ENCODE results near the gene IGFBP5. TPM values are rescaled to one million over a fixed set of nuclear protein-coding genes. Genes with fewer than 3 reads are reported as not detected.

The IGFBP5 gene
- total and polyA plus RNA-seq, 4 donors: 2.3 to 43.4 (median 14.4) TPM

DNA sequence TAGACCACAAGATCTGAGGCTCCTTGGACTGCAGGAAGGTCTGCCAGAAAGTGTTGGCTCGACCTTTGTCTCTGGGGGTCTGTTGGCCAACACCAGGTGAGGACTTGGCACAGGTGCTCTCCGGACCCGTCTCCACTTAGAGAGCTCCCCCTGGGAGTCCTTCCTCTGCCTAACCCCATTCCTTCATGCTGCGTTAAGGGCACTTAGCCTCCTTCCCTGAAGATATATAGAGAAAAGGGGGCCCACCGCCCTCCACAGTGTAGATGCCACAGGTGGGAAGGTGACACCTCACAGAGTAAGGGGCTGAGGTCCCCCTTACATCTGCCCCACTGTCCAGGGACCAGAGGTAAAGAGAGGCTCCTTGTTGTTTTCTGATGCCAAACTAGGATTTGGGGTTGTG, 8.2 kb downstream of the IGFBP5 start (continued):
- TF ChIP-seq, protein P1, sequence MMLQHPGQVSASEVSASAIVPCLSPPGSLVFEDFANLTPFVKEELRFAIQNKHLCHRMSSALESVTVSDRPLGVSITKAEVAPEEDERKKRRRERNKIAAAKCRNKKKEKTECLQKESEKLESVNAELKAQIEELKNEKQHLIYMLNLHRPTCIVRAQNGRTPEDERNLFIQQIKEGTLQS (IDR thresholded peaks at IDR 0.05): no peak
- TF ChIP-seq ZBTB33 (IDR thresholded peaks at IDR 0.05) (no peak), FOXA2 (IDR thresholded peaks at IDR 0.05) (no peak)

GRCh38 chr2:216685327-216685875, 9.9 kb downstream of the IGFBP5 start:
- no peak overlapping the region for H3K4me3 ChIP-seq (ENCODE audit: low read depth in 1 of 3, low read length in 3 of 3)
- no peaks in the 10 kb centered on the region for H3K36me3 ChIP-seq (ENCODE audit: control insufficient read depth in 4 of 4, insufficient read depth in 3 of 4, low read depth in 1 of 4, low read length in 3 of 4)
- H3K27me3 ChIP-seq (ENCODE audit: control insufficient read depth in 4 of 4, insufficient read depth in 4 of 4, low read length in 3 of 4): no peaks in the 10 kb centered on the region
- H3K4me1 ChIP-seq (ENCODE audit: control insufficient read depth in 4 of 4, insufficient read depth in 4 of 4, low read length in 3 of 4): peaks cover 0 to 2% (median 0%) of the 10 kb centered on the region in 4 donors
- 94% methylated on average over 5 of the region's 5 CpGs for WGBS
- TF ChIP-seq FOXA2 (IDR thresholded peaks at IDR 0.05): no peak
- no peak for TF ChIP-seq SP1 (IDR thresholded peaks at IDR 0.05)
- H3K27ac ChIP-seq (ENCODE audit: low read depth in 1 of 2, low read length in 2 of 2): no peak overlapping the region
- no peak for DNase-seq (ENCODE audit: low spot score)
- no peaks in the 10 kb centered on the region for H3K9me3 ChIP-seq (ENCODE audit: control insufficient read depth in 4 of 4, low read length in 3 of 4)
- no peak overlapping the region for H3K9ac ChIP-seq (ENCODE audit: low read depth in 1 of 2, low read length in 2 of 2)

GRCh38 chr2:216683846-216684245, 11.5 kb downstream of the IGFBP5 start:
- Histone ChIP-seq H3K9ac (ENCODE audit: low read depth in 1 of 2, low read length in 2 of 2) (no peak overlapping the region), H3K9me3 (ENCODE audit: control insufficient read depth in 4 of 4, low read length in 3 of 4) (no peaks in the 10 kb centered on the region), H3K36me3 (ENCODE audit: control insufficient read depth in 4 of 4, insufficient read depth in 3 of 4, low read depth in 1 of 4, low read length in 3 of 4) (no peaks in the 10 kb centered on the region), H3K27me3 (ENCODE audit: control insufficient read depth in 4 of 4, insufficient read depth in 4 of 4, low read length in 3 of 4) (no peaks in the 10 kb centered on the region), H3K4me1 (ENCODE audit: control insufficient read depth in 4 of 4, insufficient read depth in 4 of 4, low read length in 3 of 4) (peaks cover 0 to 2% (median 0%) of the 10 kb centered on the region in 4 donors), H3K27ac (ENCODE audit: low read depth in 1 of 2, low read length in 2 of 2) (no peak overlapping the region), H3K4me3 (ENCODE audit: low read depth in 1 of 3, low read length in 3 of 3) (no peak overlapping the region)
- peak; percentile 88 for TF ChIP-seq YY1 (IDR thresholded peaks at IDR 0.05)
- TF ChIP-seq JUND (IDR thresholded peaks at IDR 0.05): peak in 1 of 2 donors; percentile 66
- peak; percentile 50 for TF ChIP-seq SP1 (IDR thresholded peaks at IDR 0.05)
- TF ChIP-seq TAF1 (conservative IDR thresholded peaks at IDR 0.05): no peak
- peak; percentile 70 for TF ChIP-seq ZBTB33 (IDR thresholded peaks at IDR 0.05)
- TF ChIP-seq EGR1 (IDR thresholded peaks at IDR 0.05; ENCODE audit: low read depth in 2 of 2): peak in 1 of 2 donors; percentile 61
- TF ChIP-seq, protein P2, sequence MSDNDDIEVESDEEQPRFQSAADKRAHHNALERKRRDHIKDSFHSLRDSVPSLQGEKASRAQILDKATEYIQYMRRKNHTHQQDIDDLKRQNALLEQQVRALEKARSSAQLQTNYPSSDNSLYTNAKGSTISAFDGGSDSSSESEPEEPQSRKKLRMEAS (IDR thresholded peaks at IDR 0.05): peak; percentile 69
- TF ChIP-seq RXRA (IDR thresholded peaks at IDR 0.05): peak; percentile 75 to 90
- TF ChIP-seq CTCF (IDR thresholded peaks at IDR 0.05; ENCODE audit: low read depth, low read length, missing input control): no peak
- TF ChIP-seq HNF4G (IDR thresholded peaks at IDR 0.05): peak; percentile 34
- TF ChIP-seq, protein P1 (IDR thresholded peaks at IDR 0.05): peak; percentile 99
- TF ChIP-seq GABPA (IDR thresholded peaks at IDR 0.05 in 1 of 2, conservative IDR thresholded peaks at IDR 0.05 in 1 of 2): no peak
- peak; percentile 75 to 85 for TF ChIP-seq HNF4A (conservative IDR thresholded peaks at IDR 0.05)
- TF ChIP-seq RAD21 (IDR thresholded peaks at IDR 0.05): peak; percentile 34 to 65
- TF ChIP-seq NR2F2 (IDR thresholded peaks at IDR 0.05): no peak
- TF ChIP-seq FOXA2 (IDR thresholded peaks at IDR 0.05): peak; percentile 69
- TF ChIP-seq, protein P3, sequence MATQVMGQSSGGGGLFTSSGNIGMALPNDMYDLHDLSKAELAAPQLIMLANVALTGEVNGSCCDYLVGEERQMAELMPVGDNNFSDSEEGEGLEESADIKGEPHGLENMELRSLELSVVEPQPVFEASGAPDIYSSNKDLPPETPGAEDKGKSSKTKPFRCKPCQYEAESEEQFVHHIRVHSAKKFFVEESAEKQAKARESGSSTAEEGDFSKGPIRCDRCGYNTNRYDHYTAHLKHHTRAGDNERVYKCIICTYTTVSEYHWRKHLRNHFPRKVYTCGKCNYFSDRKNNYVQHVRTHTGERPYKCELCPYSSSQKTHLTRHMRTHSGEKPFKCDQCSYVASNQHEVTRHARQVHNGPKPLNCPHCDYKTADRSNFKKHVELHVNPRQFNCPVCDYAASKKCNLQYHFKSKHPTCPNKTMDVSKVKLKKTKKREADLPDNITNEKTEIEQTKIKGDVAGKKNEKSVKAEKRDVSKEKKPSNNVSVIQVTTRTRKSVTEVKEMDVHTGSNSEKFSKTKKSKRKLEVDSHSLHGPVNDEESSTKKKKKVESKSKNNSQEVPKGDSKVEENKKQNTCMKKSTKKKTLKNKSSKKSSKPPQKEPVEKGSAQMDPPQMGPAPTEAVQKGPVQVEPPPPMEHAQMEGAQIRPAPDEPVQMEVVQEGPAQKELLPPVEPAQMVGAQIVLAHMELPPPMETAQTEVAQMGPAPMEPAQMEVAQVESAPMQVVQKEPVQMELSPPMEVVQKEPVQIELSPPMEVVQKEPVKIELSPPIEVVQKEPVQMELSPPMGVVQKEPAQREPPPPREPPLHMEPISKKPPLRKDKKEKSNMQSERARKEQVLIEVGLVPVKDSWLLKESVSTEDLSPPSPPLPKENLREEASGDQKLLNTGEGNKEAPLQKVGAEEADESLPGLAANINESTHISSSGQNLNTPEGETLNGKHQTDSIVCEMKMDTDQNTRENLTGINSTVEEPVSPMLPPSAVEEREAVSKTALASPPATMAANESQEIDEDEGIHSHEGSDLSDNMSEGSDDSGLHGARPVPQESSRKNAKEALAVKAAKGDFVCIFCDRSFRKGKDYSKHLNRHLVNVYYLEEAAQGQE (IDR thresholded peaks at IDR 0.05): no peak
- TF ChIP-seq FOXA1 (IDR thresholded peaks at IDR 0.05): no peak
- DNase-seq (ENCODE audit: low spot score): no peak
- 23% methylated on average over 3 of the region's 3 CpGs for WGBS
